ENCODE results near the gene RAB7A.

- TF ChIP-seq CTCF (IDR thresholded peaks at IDR 0.05): no peak
- TF ChIP-seq EP300 (IDR thresholded peaks at IDR 0.05): no peak
Measured at GRCh38 chr3:128825117-128825725, 99.2 kb downstream of the RAB7A start.
